GM12865 (cell line): ENCODE data around the gene PRMT9.

ENCODE experiments used
- DNase-seq: peaks from one replicate; pipeline ENCODE4 v3.0.0; 2010; ENCODE audit warnings: low read depth
- H3K4me3 ChIP-seq: 2 replicates; pipeline ENCODE4 v1.5.1; 2011; ENCODE audit warnings: mild to moderate bottlenecking, low read depth, low read length, control low read depth
- CTCF ChIP-seq: IDR thresholded peaks from 2 replicates; pipeline ENCODE4 v1.5.1; 2011; ENCODE audit warnings: low read length, control low read depth, low read depth, inconsistent platforms; ENCODE audit not compliant: insufficient read depth; ENCODE audit errors: missing control alignments

The PRMT9 gene

GRCh38 chr4:147625733-147626132 lies 58.2 kb downstream of the PRMT9 start:
- H3K4me3 ChIP-seq: no peak overlapping the region
- no peak for TF ChIP-seq CTCF
- DNase-seq: no peak

GRCh38 chr4:147620315-147620714 lies 63.6 kb downstream of the PRMT9 start:
- DNase-seq: no peak
- TF ChIP-seq CTCF: no peak
- no peak overlapping the region for H3K4me3 ChIP-seq

- peak overlapping the region; percentile 77 for H3K4me3 ChIP-seq
- peak; percentile 36 for DNase-seq
- no peak for TF ChIP-seq CTCF
These were observed 65.9 kb downstream of the PRMT9 start for GRCh38 chr4:147617841-147618691.

GRCh38 chr4:147617173-147617840 lies 66.7 kb downstream of the PRMT9 start, which contains the start of gene TMEM184C:
Gene TMEM184C, plus strand, starts transcription at chr4:147617397. Its CDS starts 560 bp downstream, at chr4:147617957.
- peak; percentile 98 for DNase-seq
- TF ChIP-seq CTCF: no peak

GRCh38 chr4:147616849-147617172 lies 67.2 kb downstream of the PRMT9 start:
- peak overlapping the region; percentile 77 for H3K4me3 ChIP-seq
- no peak for DNase-seq
- TF ChIP-seq CTCF: no peak

More at GRCh38 chr4:147617173-147617840, 66.7 kb downstream of the PRMT9 start, which contains the start of gene TMEM184C:
- peak within 1 kb of the TSS; percentile 77 for H3K4me3 ChIP-seq

GRCh38 chr4:147610686-147611085 lies 73.3 kb downstream of the PRMT9 start:
- H3K4me3 ChIP-seq: no peak overlapping the region
- no peak for DNase-seq
- no peak for TF ChIP-seq CTCF
